HG03442 (cell line): ENCODE measurements around the gene RTP1.
A peak's percentile ranks its signal among the peaks of the same experiment; 100 is the strongest.
"Not testable (repeated sequence)": the region's sequence is repeated elsewhere in the genome, so short reads cannot be mapped to it uniquely, and the experiment has no call there.

ENCODE experiments used
- ATAC-seq: cut with Tn5 transposase; IDR thresholded peaks from one replicate; pipeline ENCODE4 v1.9.1; 2021; ENCODE audit warnings: mild to moderate bottlenecking, moderate library complexity; ENCODE audit not compliant: unreplicated experiment

The RTP1 gene

GRCh38 chr3:187196573-187197334 is 532 bp upstream of the RTP1 start:
- ATAC-seq, result no peak

DNA sequence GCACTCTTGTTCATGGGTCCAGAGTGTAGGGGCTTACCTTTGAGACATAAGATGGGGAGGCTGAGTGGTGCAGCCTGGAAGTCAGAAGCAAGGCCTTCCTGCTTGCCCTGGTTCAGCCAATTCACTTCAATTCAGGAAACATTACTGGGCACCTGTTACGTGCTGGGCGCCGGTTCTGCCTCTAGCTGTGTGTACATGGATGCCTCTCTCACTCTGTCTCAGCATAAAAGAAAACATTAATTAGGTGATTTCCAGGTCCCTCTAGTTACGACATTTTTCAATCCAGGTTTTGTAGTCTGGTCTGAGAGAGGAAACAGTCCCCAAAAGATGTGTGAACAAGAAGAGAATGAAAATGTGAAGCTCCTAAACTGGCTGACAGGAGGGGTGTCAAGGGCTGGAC is 1.2 kb downstream of the RTP1 start:
- no peak for ATAC-seq

- ATAC-seq, result not testable (repeated sequence)
Measured at GRCh38 chr3:187199463-187200050, 2.3 kb downstream of the RTP1 start.

- no peak for ATAC-seq
Measured at GRCh38 chr3:187205683-187206082, 8.4 kb downstream of the RTP1 start.

GRCh38 chr3:187207062-187207461 is 9.8 kb downstream of the RTP1 start:
- ATAC-seq, result no peak

DNA sequence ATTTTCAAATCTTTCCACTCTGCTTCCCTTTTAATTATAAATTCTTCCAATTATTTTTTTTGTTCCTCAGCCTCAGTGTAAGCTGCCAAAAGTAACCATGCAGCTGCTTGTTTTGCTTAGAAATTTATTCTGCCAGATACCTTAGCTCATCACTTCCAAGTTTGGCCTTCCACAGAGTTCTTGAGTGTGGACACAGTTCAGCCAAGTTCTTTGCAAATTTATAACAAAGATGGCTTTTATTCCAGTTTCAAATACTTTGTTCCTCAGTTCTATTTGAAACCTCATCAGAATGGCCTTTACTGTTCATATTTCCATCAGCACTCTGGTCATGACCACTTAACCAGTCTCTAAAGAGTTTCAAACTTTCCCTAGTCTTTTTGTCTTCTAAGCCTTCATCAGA is 10.3 kb downstream of the RTP1 start:
- no peak for ATAC-seq

GRCh38 chr3:187208159-187208558 is 10.9 kb downstream of the RTP1 start:
- ATAC-seq, result no peak

DNA sequence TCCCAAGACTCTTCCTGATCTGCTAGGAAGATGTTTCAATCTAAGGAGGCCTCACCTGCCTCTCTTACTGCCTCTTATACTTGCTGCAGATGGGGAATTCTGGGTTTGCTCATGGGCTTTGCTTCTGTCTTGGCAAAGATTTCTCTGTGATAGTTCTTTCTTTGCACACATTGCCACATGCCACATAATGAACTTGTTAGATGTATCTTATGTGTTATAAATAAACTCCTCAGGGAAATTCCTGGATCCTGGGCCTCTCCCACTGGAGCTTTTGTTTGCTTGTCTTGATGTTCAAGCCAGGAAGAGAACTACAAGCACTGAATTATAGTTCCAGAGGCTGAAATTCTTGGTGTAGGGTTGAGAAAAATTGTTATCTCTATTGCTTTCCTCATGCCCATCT is 12.2 kb downstream of the RTP1 start:
- no peak for ATAC-seq

DNA sequence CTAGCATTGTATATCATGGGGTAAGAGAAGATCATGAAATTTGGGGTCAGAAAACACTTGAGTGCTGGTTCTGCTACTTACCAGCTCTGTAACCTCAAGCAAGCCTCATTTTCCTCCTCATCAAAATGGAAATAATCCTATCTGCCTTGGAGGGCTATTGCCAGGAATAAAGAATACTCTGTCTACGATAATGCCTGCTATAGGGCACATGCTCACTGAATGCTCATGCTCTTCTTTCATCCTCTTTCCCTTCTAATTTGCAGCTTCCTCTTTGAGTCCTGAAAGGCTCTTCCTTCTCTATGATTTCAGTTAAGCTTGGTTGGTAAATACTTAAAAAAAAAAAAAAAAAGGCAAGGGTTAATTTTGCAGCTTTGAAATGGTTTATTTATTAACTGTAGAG is 12.8 kb downstream of the RTP1 start:
- no peak for ATAC-seq

- peak; percentile 74 for ATAC-seq
Measured at GRCh38 chr3:187210545-187211327, 13.4 kb downstream of the RTP1 start.

GRCh38 chr3:187211532-187212195 is 14.4 kb downstream of the RTP1 start:
- no peak for ATAC-seq

- no peak for ATAC-seq
Measured at GRCh38 chr3:187212196-187212545, 14.9 kb downstream of the RTP1 start.

DNA sequence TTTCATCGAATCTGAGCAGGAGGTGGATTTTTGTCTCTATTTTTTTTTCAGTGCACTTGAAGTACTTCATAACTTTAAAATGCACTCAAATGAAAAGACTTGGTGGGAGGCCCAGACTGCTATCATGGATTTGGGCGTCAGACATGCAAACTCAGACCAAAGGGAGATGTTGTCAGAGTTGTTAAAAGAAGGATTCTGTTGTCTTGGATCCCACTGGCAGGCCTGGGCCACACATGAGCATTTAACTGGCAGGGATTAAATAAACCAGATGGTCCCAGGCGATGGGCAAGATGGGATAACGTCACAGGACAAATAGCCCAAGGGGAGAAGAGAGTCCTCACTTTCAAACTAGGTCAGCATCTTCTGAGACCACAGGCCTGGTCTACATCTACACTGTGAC is 15.4 kb downstream of the RTP1 start:
- ATAC-seq, result no peak

- no peak for ATAC-seq
Measured at GRCh38 chr3:187213616-187214015, 16.3 kb downstream of the RTP1 start.

DNA sequence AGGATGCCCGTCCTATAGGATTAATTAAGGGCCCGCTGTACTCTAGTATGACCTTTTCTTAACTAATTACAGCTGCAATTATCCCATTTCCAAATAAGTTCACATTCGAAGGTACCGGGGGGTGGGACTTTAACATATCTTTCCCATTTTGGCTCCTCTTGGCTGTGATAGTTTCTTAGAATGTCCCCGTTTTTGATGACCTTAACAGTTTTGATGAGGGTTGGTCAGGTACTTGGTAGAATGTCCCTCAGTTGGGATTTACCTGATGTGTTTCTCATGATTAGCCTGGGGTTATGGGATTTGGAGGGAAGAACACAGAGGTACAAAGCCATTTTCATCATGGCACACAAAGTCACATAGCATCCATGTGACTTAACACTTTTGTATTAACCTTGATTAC is 18.2 kb downstream of the RTP1 start:
- ATAC-seq, result no peak

GRCh38 chr3:187222801-187223200 is 25.5 kb downstream of the RTP1 start:
- ATAC-seq, result no peak

DNA sequence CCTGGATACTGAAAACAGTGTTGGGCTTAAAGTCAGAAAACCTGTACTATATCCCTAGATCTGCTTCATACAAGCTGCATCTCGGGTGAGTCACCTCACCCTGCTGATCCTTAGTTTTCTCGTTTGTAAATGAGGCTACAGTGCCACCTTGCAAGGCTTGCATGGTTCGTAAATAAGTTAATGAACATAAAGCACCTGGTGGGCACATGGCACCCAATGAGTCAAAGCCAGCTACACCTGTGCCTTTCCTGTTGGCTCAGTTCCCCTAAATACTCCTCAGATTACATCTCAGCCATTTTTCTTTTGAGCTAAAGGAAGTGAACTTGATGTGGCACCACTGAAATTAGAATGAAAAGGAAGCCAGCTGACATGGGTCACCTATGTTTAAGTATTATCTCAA is 26.5 kb downstream of the RTP1 start:
- no peak for ATAC-seq

- ATAC-seq, result no peak
Measured at GRCh38 chr3:187227658-187228258, 30.5 kb downstream of the RTP1 start.

GRCh38 chr3:187228740-187229139 is 31.5 kb downstream of the RTP1 start:
- no peak for ATAC-seq

DNA sequence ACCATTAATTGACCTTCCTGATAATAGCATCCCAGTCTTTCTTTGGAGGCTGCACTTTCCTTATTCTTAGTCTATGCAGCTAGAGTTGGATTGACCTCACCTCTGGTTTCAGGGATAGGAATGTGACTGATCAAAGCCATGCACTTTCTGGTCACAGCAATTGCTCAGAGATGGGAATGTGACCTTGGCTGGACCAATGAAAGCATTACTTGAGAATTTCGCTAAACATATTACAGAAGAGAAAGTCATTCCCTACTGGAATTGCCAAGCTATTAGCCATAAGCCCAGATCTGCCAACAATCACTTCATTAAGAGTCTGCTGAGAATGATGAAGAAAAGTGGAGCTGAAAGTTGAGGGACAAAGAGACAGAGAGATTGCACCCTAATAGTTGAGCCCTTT is 32.7 kb downstream of the RTP1 start:
- ATAC-seq, result no peak

GRCh38 chr3:187236962-187237361 is 39.7 kb downstream of the RTP1 start:
- ATAC-seq, result no peak
